ENCODE measurements around the gene MAEA. TPM values are rescaled to one million over a fixed set of nuclear protein-coding genes. Genes with fewer than 3 reads are reported as not detected.

Gene MAEA
- polyA plus RNA-seq, 1 experiment: 94.4 TPM

GRCh38 chr4:1244978-1245471 lies 44.7 kb upstream of the MAEA start:
- H3K4me3 ChIP-seq (ENCODE audit: low read depth, low read length): no peak overlapping the region
- POLR2A ChIA-PET: no interaction called here
- no peak for DNase-seq (ENCODE audit: low read depth)
- no peaks in the 10 kb centered on the region for H3K27me3 ChIP-seq (ENCODE audit: control insufficient read depth, insufficient read depth, low read length)
- no peak for TF ChIP-seq CTCF (IDR thresholded peaks at IDR 0.05; ENCODE audit: insufficient read depth, low read depth, low read length)
- CTCF ChIA-PET: interaction anchor here (0.7 to 1.8 kb wide), 3 partner anchors 11 to 114 kb away, joined by 3 to 7 read pairs (median 4); no protein-coding TSS in a partner anchor
- H3K36me3 ChIP-seq (ENCODE audit: control insufficient read depth, insufficient read depth, low read length): peaks cover 8% of the 10 kb centered on the region

GRCh38 chr4:1245481-1246051 lies 44.1 kb upstream of the MAEA start:
- peaks cover 8% of the 10 kb centered on the region for H3K36me3 ChIP-seq (ENCODE audit: control insufficient read depth, insufficient read depth, low read length)
- TF ChIP-seq CTCF (IDR thresholded peaks at IDR 0.05; ENCODE audit: insufficient read depth, low read depth, low read length): no peak
- no peak overlapping the region for H3K4me3 ChIP-seq (ENCODE audit: low read depth, low read length)
- H3K27me3 ChIP-seq (ENCODE audit: control insufficient read depth, insufficient read depth, low read length): no peaks in the 10 kb centered on the region
- ChIA-PET CTCF (interaction anchor here (0.7 to 1.8 kb wide), 2 partner anchors 12 to 100 kb away, joined by 3 to 7 read pairs; no protein-coding TSS in a partner anchor), POLR2A (no interaction called here)
- no peak for DNase-seq (ENCODE audit: low read depth)

- ChIA-PET CTCF (interaction anchor here (0.7 to 1.8 kb wide), 3 partner anchors 12 to 80 kb away, joined by 4 to 7 read pairs (median 6); no protein-coding TSS in a partner anchor), POLR2A (no interaction called here)
- Histone ChIP-seq H3K4me3 (ENCODE audit: low read depth, low read length) (peak overlapping the region; percentile 80), H3K36me3 (ENCODE audit: control insufficient read depth, insufficient read depth, low read length) (peaks cover 4% of the 10 kb centered on the region), H3K27me3 (ENCODE audit: control insufficient read depth, insufficient read depth, low read length) (no peaks in the 10 kb centered on the region)
- TF ChIP-seq CTCF (IDR thresholded peaks at IDR 0.05; ENCODE audit: insufficient read depth, low read depth, low read length): no peak
- DNase-seq (ENCODE audit: low read depth): no peak
These were observed 43.4 kb upstream of the MAEA start for GRCh38 chr4:1246111-1246881.

- DNase-seq (ENCODE audit: low read depth): no peak
- Histone ChIP-seq H3K27me3 (ENCODE audit: control insufficient read depth, insufficient read depth, low read length) (no peaks in the 10 kb centered on the region), H3K36me3 (ENCODE audit: control insufficient read depth, insufficient read depth, low read length) (peaks cover 2% of the 10 kb centered on the region; the same call in 1 of the 2 replicates), H3K4me3 (ENCODE audit: low read depth, low read length) (peak overlapping the region; percentile 80)
- ChIA-PET POLR2A (no interaction called here), CTCF (interaction anchor here (0.7 to 1.7 kb wide), 6 partner anchors 13 to 116 kb away, joined by 3 to 6 read pairs (median 5); no protein-coding TSS in a partner anchor)
- no peak for TF ChIP-seq CTCF (IDR thresholded peaks at IDR 0.05; ENCODE audit: insufficient read depth, low read depth, low read length)
These were observed 42.5 kb upstream of the MAEA start for GRCh38 chr4:1246901-1247863.

Measured in BJ (cell line).